Upper lobe of left lung (tissue), 6 donors: ENCODE measurements around the gene FKBP9. TPM values are rescaled to one million over a fixed set of nuclear protein-coding genes. Genes with fewer than 3 reads are reported as not detected.

ENCODE experiments used
- ATAC-seq, 2 donors: fragments of 200-7000 bp; cut with Tn5 transposase; one replicate each; pipeline ENCODE4 v1.9.1; 2022; ENCODE audit warnings: mild to moderate bottlenecking in 2 of 2, moderate library complexity in 2 of 2; ENCODE audit not compliant: low FRiP score in 2 of 2
- DNase-seq, 2 donors: peaks; one replicate each; pipeline ENCODE4 v3.0.0-alpha.2; 2019 to 2020
- H3K27ac ChIP-seq, 4 donors: fragments of 200-600 bp; sonication (generic); one replicate each; pipeline ENCODE4 v1.5.1; 2016 to 2019
- H3K27me3 ChIP-seq, 4 donors: fragments of 200-600 bp; sonication (generic); one replicate each; pipeline ENCODE4 v1.5.1; 2017 to 2019
- H3K36me3 ChIP-seq, 4 donors: fragments of 200-600 bp; sonication (generic); one replicate each; pipeline ENCODE4 v1.5.1; 2016 to 2019
- H3K4me1 ChIP-seq, 4 donors: fragments of 200-600 bp; sonication (generic); one replicate each; pipeline ENCODE4 v1.5.1; 2018 to 2019
- H3K4me3 ChIP-seq, 4 donors: fragments of 200-600 bp; sonication (generic); one replicate each; pipeline ENCODE4 v1.5.1; 2017 to 2019; ENCODE audit warnings: mild to moderate bottlenecking in 2 of 4, moderate library complexity in 1 of 4
- H3K9me3 ChIP-seq, 4 donors: fragments of 200-600 bp; sonication (generic); one replicate each; pipeline ENCODE4 v1.5.1; 2018 to 2019
- CTCF ChIP-seq, 6 experiments: fragments of 450-650 bp in 4 of 6; fragments of 200-600 bp in 2 of 6; sonication (generic) in 2 of 6; IDR thresholded peaks; one replicate each; pipeline ENCODE4 v1.5.1; 2016 to 2019; ENCODE audit warnings: antibody characterized with exemption in 6 of 6
- EP300 ChIP-seq, 4 donors: sonication (generic); formaldehyde crosslinking; IDR thresholded peaks; one replicate each; pipeline ENCODE4 v1.5.1; 2017; ENCODE audit warnings: antibody characterized with exemption in 4 of 4, control low read depth in 2 of 4
- POLR2A ChIP-seq, 4 donors: fragments of 450-650 bp; IDR thresholded peaks; one replicate each; pipeline ENCODE4 v1.5.1; 2016 to 2017; ENCODE audit warnings: antibody characterized with exemption in 4 of 4, mild to moderate bottlenecking in 2 of 4
- POLR2AphosphoS5 ChIP-seq, 2 donors: sonication (generic); formaldehyde crosslinking; IDR thresholded peaks; one replicate each; pipeline ENCODE4 v1.5.1; 2017; ENCODE audit warnings: antibody characterized with exemption in 2 of 2
- WGBS, 2 donors: methylation state at CpG; one replicate each; pipeline ENCODE4 v1.1.5; 2017 to 2018; 5-methylcytosine and 5-hydroxymethylcytosine counted together
- total RNA-seq, 6 donors: library from RNA; depleted of rRNA in 4 of 6; stranded (reverse); fragments of >200 nt in 4 of 6; gene quantifications; one replicate each; pipeline versions ENCODE4 v1.1.0 to v1.2.1, GENCODE V29; 2016 to 2021
- donor health status: DM: no; HTN: no; CAD: no; lungs with moderate emphysema.
- donor health status: DM: no; HTN: yes; CAD: no; lungs with severe emphysema.

FKBP9 gene
- total RNA-seq, 6 donors from 2014 or later, result 117 to 262 (median 136) TPM

GRCh38 chr7:32942415-32943251 lies 14.6 kb upstream of the FKBP9 start:
- Histone ChIP-seq H3K4me3 (peak overlapping the region; percentile 52 to 89 (median 70)), H3K27me3 (no peaks in the 10 kb centered on the region), H3K27ac (peak overlapping the region; percentile 87 to 96 (median 92)), H3K9me3 (no peaks in the 10 kb centered on the region), H3K4me1 (peaks cover 14 to 25% (median 19%) of the 10 kb centered on the region in 4 donors), H3K36me3 (no peaks in the 10 kb centered on the region)
- 0% methylated on average over 4 to 12 of the region's 95 CpGs for WGBS, 2 donors
- ATAC-seq (peak; percentile 93 to 98), DNase-seq (peak; percentile 87 to 96)
- peak in 2 of 4 donors; percentile 36 to 42 for TF ChIP-seq POLR2A (IDR thresholded peaks at IDR 0.05)
- no peak for TF ChIP-seq EP300 (IDR thresholded peaks at IDR 0.05)
- TF ChIP-seq POLR2AphosphoS5 (IDR thresholded peaks at IDR 0.05), result peak in 1 of 2 donors; percentile 43
- TF ChIP-seq CTCF (IDR thresholded peaks at IDR 0.05), result peak; percentile 66 to 93 (median 86)

- Histone ChIP-seq H3K36me3 (no peaks in the 10 kb centered on the region), H3K27ac (peak overlapping the region; percentile 87 to 96 (median 92)), H3K4me3 (peak overlapping the region in 3 of 4 donors; percentile 52 to 89 (median 81)), H3K9me3 (peaks cover 0 to 7% (median 3%) of the 10 kb centered on the region in 4 donors), H3K4me1 (peaks cover 9 to 19% (median 12%) of the 10 kb centered on the region in 4 donors), H3K27me3 (no peaks in the 10 kb centered on the region)
- 17 to 25% methylated on average over 3 to 5 of the region's 6 CpGs for WGBS, 2 donors
- TF ChIP-seq EP300 (IDR thresholded peaks at IDR 0.05), result no peak
- no peak for TF ChIP-seq POLR2A (IDR thresholded peaks at IDR 0.05)
- no peak for TF ChIP-seq POLR2AphosphoS5 (IDR thresholded peaks at IDR 0.05)
- TF ChIP-seq CTCF (IDR thresholded peaks at IDR 0.05), result no peak
- ATAC-seq, result no peak
- DNase-seq, result no peak
Measured at GRCh38 chr7:32943252-32944030, 13.8 kb upstream of the FKBP9 start.

- H3K27ac ChIP-seq, result no peak overlapping the region
- DNase-seq, result no peak
- no peaks in the 10 kb centered on the region for H3K27me3 ChIP-seq
- TF ChIP-seq CTCF (IDR thresholded peaks at IDR 0.05), result no peak
- H3K4me1 ChIP-seq, result peaks cover 0 to 5% (median 2%) of the 10 kb centered on the region in 4 donors
- H3K9me3 ChIP-seq, result peaks cover 0 to 10% (median 5%) of the 10 kb centered on the region in 4 donors
- 84 to 93% methylated on average over 3 of the region's 3 CpGs for WGBS, 2 donors
- H3K4me3 ChIP-seq, result no peak overlapping the region
- no peaks in the 10 kb centered on the region for H3K36me3 ChIP-seq
- ATAC-seq, result no peak
Measured at GRCh38 chr7:32947420-32947983, 9.7 kb upstream of the FKBP9 start.

- H3K27ac ChIP-seq, result no peak overlapping the region
- DNase-seq, result no peak
- H3K9me3 ChIP-seq, result peaks cover 0 to 10% (median 5%) of the 10 kb centered on the region in 4 donors
- no peak for ATAC-seq
- H3K4me1 ChIP-seq, result peaks cover 0 to 3% (median 1%) of the 10 kb centered on the region in 4 donors
- 92 to 97% methylated on average over 4 of the region's 4 CpGs for WGBS, 2 donors
- TF ChIP-seq POLR2AphosphoS5 (IDR thresholded peaks at IDR 0.05) (no peak), POLR2A (IDR thresholded peaks at IDR 0.05) (no peak), EP300 (IDR thresholded peaks at IDR 0.05) (no peak), CTCF (IDR thresholded peaks at IDR 0.05) (no peak)
- no peak overlapping the region for H3K4me3 ChIP-seq
- no peaks in the 10 kb centered on the region for H3K27me3 ChIP-seq
- H3K36me3 ChIP-seq, result no peaks in the 10 kb centered on the region
Measured at GRCh38 chr7:32948202-32948601, 9.0 kb upstream of the FKBP9 start.
